ENCODE measurements around the gene OR2V1.
"Not testable (repeated sequence)": the region's sequence is repeated elsewhere in the genome, so short reads cannot be mapped to it uniquely, and the experiment has no call there.

Gene OR2V1

GRCh38 chr5:181160152-181160754, 29.3 kb upstream of the OR2V1 start:
- DNase-seq (ENCODE audit: low read depth in 2 of 2, low spot score in 1 of 2) = peak in 1 of 2 donors; percentile 53

GRCh38 chr5:181159286-181160151, 28.6 kb upstream of the OR2V1 start:
- DNase-seq (ENCODE audit: low read depth in 2 of 2, low spot score in 1 of 2) = peak; percentile 88 to 94

- no peak for DNase-seq (ENCODE audit: low read depth in 2 of 2, low spot score in 1 of 2)
These were observed 27.9 kb upstream of the OR2V1 start for GRCh38 chr5:181158869-181159268.

- no peak for DNase-seq (ENCODE audit: low read depth in 2 of 2, low spot score in 1 of 2)
These were observed 25.8 kb upstream of the OR2V1 start for GRCh38 chr5:181156758-181157157.

GRCh38 chr5:181153814-181154213, 22.8 kb upstream of the OR2V1 start:
- no peak for DNase-seq (ENCODE audit: low read depth in 2 of 2, low spot score in 1 of 2)

- DNase-seq (ENCODE audit: low read depth in 2 of 2, low spot score in 1 of 2) = no peak
These were observed 21.4 kb upstream of the OR2V1 start for GRCh38 chr5:181152406-181152805.

GRCh38 chr5:181151146-181151545, 20.2 kb upstream of the OR2V1 start:
- no peak for DNase-seq (ENCODE audit: low read depth in 2 of 2, low spot score in 1 of 2)

GRCh38 chr5:181149806-181150733, 19.1 kb upstream of the OR2V1 start:
- no peak for DNase-seq (ENCODE audit: low read depth in 2 of 2, low spot score in 1 of 2)

GRCh38 chr5:181149355-181149754, 18.4 kb upstream of the OR2V1 start:
- DNase-seq (ENCODE audit: low read depth in 2 of 2, low spot score in 1 of 2) = no peak

GRCh38 chr5:181146927-181147636, 16.1 kb upstream of the OR2V1 start, which contains the start of gene OR2V2:
OR2V2 (plus strand) TSS chr5:181147586; CDS start chr5:181154943, 7,357 bp downstream.
- not testable (repeated sequence) for DNase-seq (ENCODE audit: low read depth in 2 of 2, low spot score in 1 of 2)

- no peak for DNase-seq (ENCODE audit: low read depth in 2 of 2, low spot score in 1 of 2)
These were observed 14.2 kb upstream of the OR2V1 start for GRCh38 chr5:181145133-181145532.

- DNase-seq (ENCODE audit: low read depth in 2 of 2, low spot score in 1 of 2) = no peak
These were observed 11.1 kb upstream of the OR2V1 start for GRCh38 chr5:181142054-181142453.

GRCh38 chr5:181140766-181141165, 9.8 kb upstream of the OR2V1 start:
- no peak for DNase-seq (ENCODE audit: low read depth in 2 of 2, low spot score in 1 of 2)

GRCh38 chr5:181138258-181138657, 7.3 kb upstream of the OR2V1 start:
- no peak for DNase-seq (ENCODE audit: low read depth in 2 of 2, low spot score in 1 of 2)

GRCh38 chr5:181136361-181136955, 5.5 kb upstream of the OR2V1 start:
- no peak for DNase-seq (ENCODE audit: low read depth in 2 of 2, low spot score in 1 of 2)

GRCh38 chr5:181134259-181134658, 3.3 kb upstream of the OR2V1 start:
- DNase-seq (ENCODE audit: low read depth in 2 of 2, low spot score in 1 of 2) = no peak

GRCh38 chr5:181133610-181134231, 2.8 kb upstream of the OR2V1 start:
- DNase-seq (ENCODE audit: low read depth in 2 of 2, low spot score in 1 of 2) = no peak

GRCh38 chr5:181133083-181133482, 2.1 kb upstream of the OR2V1 start:
- no peak for DNase-seq (ENCODE audit: low read depth in 2 of 2, low spot score in 1 of 2)

GRCh38 chr5:181131514-181131913, 545 bp upstream of the OR2V1 start:
- no peak for DNase-seq (ENCODE audit: low read depth in 2 of 2, low spot score in 1 of 2)

GRCh38 chr5:181130081-181130480, 888 bp downstream of the OR2V1 start:
- DNase-seq (ENCODE audit: low read depth in 2 of 2, low spot score in 1 of 2) = not testable (repeated sequence)
